GM12878 (cell line): ENCODE measurements around the gene PPL. TPM values are rescaled to one million over a fixed set of nuclear protein-coding genes. Genes with fewer than 3 reads are reported as not detected.

Experiments
- ATAC-seq: fragments of 200-7000 bp; cut with Tn5 transposase; 3 replicates; pipeline ENCODE4 v1.9.1; 2020; ENCODE audit warnings: mild to moderate bottlenecking, moderate library complexity
- BruUV-seq: library from RNA; stranded (reverse); fragments of 400-500 nt; replicated peaks from 2 replicates; lab custom pipeline; 2021; lab: Mats Ljungman, UMichigan
- CTCF ChIA-PET: fragments of 300-600 bp; sonication (Branson Sonifier 250); formaldehyde crosslinking; extraction: SDS; loops from one replicate; lab custom pipeline; 2021; ENCODE audit warnings: inconsistent platforms; lab: Yijun Ruan, JAX
- POLR2A ChIA-PET: fragments of 350-600 bp; formaldehyde crosslinking; extraction: SDS; loops from one replicate; lab custom pipeline; 2021; ENCODE audit warnings: inconsistent platforms; lab: Charles Lee
- RAD21 ChIA-PET: fragments of 300-600 bp; sonication (Branson Sonifier 250); formaldehyde crosslinking; loops from one replicate; lab custom pipeline; 2023; ENCODE audit warnings: antibody characterized with exemption; ENCODE audit not compliant: unreplicated experiment; lab: Charles Lee
- SMC1A ChIA-PET: fragments of 300-600 bp; sonication (Branson Sonifier 250); formaldehyde crosslinking; loops from one replicate; lab custom pipeline; 2023; ENCODE audit not compliant: unreplicated experiment, uncharacterized antibody; lab: Charles Lee
- DNase-seq: peaks from one replicate; pipeline ENCODE4 v3.0.0-alpha.2; 2011; ENCODE audit warnings: low read depth, low spot score
- FAIRE-seq: peaks from 3 replicates; lab custom pipeline; 2011; peaks lifted over from hg19 to GRCh38; lab: Jason Lieb, UNC
- H2AFZ ChIP-seq: 2 replicates; pipeline ENCODE4 v1.6.0; 2011; ENCODE audit warnings: low read depth, low read length, control low read depth; ENCODE audit not compliant: control insufficient read depth
- H3K27ac ChIP-seq: 2 replicates; pipeline ENCODE4 v1.5.1; 2011; ENCODE audit warnings: control low read depth; ENCODE audit not compliant: control insufficient read depth, insufficient read depth
- H3K27me3 ChIP-seq, 2 experiments: replicated peaks in 1 of 2; 2 replicates each; pipeline versions ENCODE4 v1.6.0 to v1.6.1; 2011; ENCODE audit warnings: low read length in 1 of 2; ENCODE audit not compliant: control insufficient read depth in 2 of 2, insufficient read depth in 2 of 2
- H3K36me3 ChIP-seq, 2 experiments: 2 replicates each; pipeline ENCODE4 v1.5.1; 2011; ENCODE audit warnings: low read length in 1 of 2; ENCODE audit not compliant: control insufficient read depth in 2 of 2, insufficient read depth in 2 of 2
- H3K4me1 ChIP-seq: 2 replicates; pipeline ENCODE4 v1.6.1; 2011; ENCODE audit warnings: mild to moderate bottlenecking, low read length, moderate library complexity, mixed read lengths; ENCODE audit not compliant: control insufficient read depth, insufficient read depth
- H3K4me2 ChIP-seq: 2 replicates; pipeline ENCODE4 v1.6.0; 2011; ENCODE audit warnings: control low read depth; ENCODE audit not compliant: control insufficient read depth, insufficient read depth
- H3K4me3 ChIP-seq: fragments of 200-600 bp; sonication (generic); 2 replicates; pipeline ENCODE4 v1.5.1; 2016
- H3K79me2 ChIP-seq: 2 replicates; pipeline ENCODE4 v1.6.0; 2011; ENCODE audit warnings: low read length; ENCODE audit not compliant: control insufficient read depth, insufficient read depth
- H3K9ac ChIP-seq: 2 replicates; pipeline ENCODE4 v1.8.0; 2011; ENCODE audit warnings: low read length, control low read depth, mixed read lengths; ENCODE audit not compliant: control insufficient read depth, insufficient read depth
- H3K9me3 ChIP-seq: replicated peaks from 3 replicates; pipeline ENCODE4 v1.5.1; 2011; ENCODE audit warnings: mild to moderate bottlenecking, low read length; ENCODE audit not compliant: control insufficient read depth, insufficient read depth
- H4K20me1 ChIP-seq: 2 replicates; pipeline ENCODE4 v1.6.0; 2011; ENCODE audit not compliant: control insufficient read depth, insufficient read depth
- HDAC6 ChIP-seq: fragments of 200-600 bp; sonication (generic); IDR thresholded peaks from one replicate; pipeline ENCODE4 v1.8.0; 2017; ENCODE audit warnings: antibody characterized with exemption; ENCODE audit not compliant: unreplicated experiment
- IRF4 ChIP-seq: IDR thresholded peaks from 2 replicates; pipeline ENCODE4 v1.6.1; 2011; ENCODE audit warnings: low read depth, low read length
- KAT2A ChIP-seq: conservative IDR thresholded peaks from 2 replicates; pipeline ENCODE4 v1.6.1; 2011; ENCODE audit warnings: low read depth, low read length; ENCODE audit not compliant: control insufficient read depth
- KLF5 ChIP-seq: fragments of 450-650 bp; IDR thresholded peaks from 2 replicates; pipeline ENCODE4 v1.6.1; 2014; ENCODE audit warnings: mild to moderate bottlenecking; ENCODE audit not compliant: partially characterized antibody
- MAX ChIP-seq: IDR thresholded peaks from 2 replicates; pipeline ENCODE4 v1.6.1; 2012; ENCODE audit warnings: low read depth, low read length, improper control_type of control experiment
- MEF2B ChIP-seq: fragments of 450-650 bp; IDR thresholded peaks from 2 replicates; pipeline ENCODE4 v1.6.1; 2018; ENCODE audit warnings: mild to moderate bottlenecking, moderate library complexity; ENCODE audit not compliant: partially characterized antibody, poor library complexity, severe bottlenecking
- NFYA ChIP-seq: IDR thresholded peaks from 2 replicates; pipeline ENCODE4 v1.6.1; 2011; ENCODE audit warnings: low read depth, mild to moderate bottlenecking, low read length, improper control_type of control experiment, borderline replicate concordance
- NR2C1 ChIP-seq: fragments of 450-650 bp; IDR thresholded peaks from 2 replicates; pipeline ENCODE4 v1.6.1; 2017; ENCODE audit warnings: antibody characterized with exemption, mild to moderate bottlenecking, moderate library complexity
- POLR2A ChIP-seq: IDR thresholded peaks from 2 replicates; pipeline ENCODE4 v1.6.1; 2011; ENCODE audit warnings: low read depth, mild to moderate bottlenecking, low read length
- POU2F2 ChIP-seq: IDR thresholded peaks from 3 replicates; pipeline ENCODE4 v1.6.1; 2011; ENCODE audit warnings: low read depth, mild to moderate bottlenecking, low read length, borderline replicate concordance
- SIN3A ChIP-seq: IDR thresholded peaks from 2 replicates; pipeline ENCODE4 v1.6.1; 2012; ENCODE audit warnings: low read depth, low read length, improper control_type of control experiment
- SREBF1 ChIP-seq: IDR thresholded peaks from 2 replicates; pipeline ENCODE4 v1.6.1; 2012; ENCODE audit warnings: mild to moderate bottlenecking, low read length
- TCF12 ChIP-seq: IDR thresholded peaks from 2 replicates; pipeline ENCODE4 v1.6.1; 2011; ENCODE audit warnings: low read depth, mild to moderate bottlenecking, low read length
- ZNF217 ChIP-seq: fragments of 450-650 bp; IDR thresholded peaks from 2 replicates; pipeline ENCODE4 v1.6.1; 2017; ENCODE audit warnings: antibody characterized with exemption, mild to moderate bottlenecking
- WGBS: methylation state at CpG from one replicate; pipeline ENCODE4 v1.1.6; 2016; ENCODE audit warnings: low lambda C conversion rate; ENCODE audit not compliant: insufficient replicate concordance, insufficient coverage; ENCODE audit errors: missing lambda C conversion rate; 5-methylcytosine and 5-hydroxymethylcytosine counted together
- in situ Hi-C: fragments of 300-500 bp; cut with MboI; formaldehyde crosslinking; loops from 9 replicates; pipeline ENCODE4 v1.14.3; 2018; ENCODE audit warnings: mixed read lengths
- intact Hi-C: fragments of 100-400 bp; cut with micrococcal nuclease; formaldehyde crosslinking; loops from one replicate; pipeline ENCODE4 v1.14.2; 2022; ENCODE audit not compliant: unreplicated experiment
- polyA plus RNA-seq, 11 experiments: library from polyadenylated mRNA; depleted of rRNA in 4 of 11; unstranded in 6 of 11; stranded (reverse) in 5 of 11; fragments of >200 nt; fragmentation: Nextera tagmentation in 4 of 11; fragmentation: Illumina TruSeq in 1 of 11; extraction: Ambion mirVana in 4 of 11; extraction: Trizol in 1 of 11; gene quantifications; 1 replicate in 1 of 11; 2 replicates in 10 of 11; pipeline versions ENCODE4 v1.2.1 to v1.2.3, GENCODE V29; 2011 to 2016; ENCODE audit warnings: inconsistent platforms in 2 of 11, missing spikeins in 2 of 11, low read depth in 1 of 11
- total RNA-seq, 4 experiments: library from RNA; depleted of rRNA in 3 of 4; stranded (reverse); fragments of >200 nt in 3 of 4; fragmentation: Illumina TruSeq in 1 of 4; extraction: Trizol in 1 of 4; gene quantifications; 2 replicates each; pipeline versions ENCODE4 v1.2.1 to v1.2.3, GENCODE V29; 2013 to 2021
- TF ChIP-seq, protein P1 (sequence below): fragments of 450-650 bp; IDR thresholded peaks from 2 replicates; pipeline ENCODE4 v1.6.1; 2017; ENCODE audit warnings: mild to moderate bottlenecking, moderate library complexity
- TF ChIP-seq, protein P2 (sequence below): fragments of 450-650 bp; IDR thresholded peaks from 2 replicates; pipeline ENCODE4 v1.6.1; 2017; ENCODE audit warnings: mild to moderate bottlenecking, low read depth, inconsistent platforms; ENCODE audit not compliant: poor library complexity, severe bottlenecking
- TF ChIP-seq, protein P3 (sequence below): fragments of 450-650 bp; IDR thresholded peaks from 2 replicates; pipeline ENCODE4 v1.6.1; 2017; ENCODE audit warnings: mild to moderate bottlenecking

Gene PPL
- total and polyA plus RNA-seq, 10 of the 15 experiments (the other 5 are each of a cell fraction or from before 2014, with no cell fraction given), result 0.03 to 0.47 (median 0.05) TPM; not detected in 2

GRCh38 chr16:4900750-4901149 lies 36.2 kb downstream of the PPL start:
- no peaks in the 10 kb centered on the region for H3K27me3 ChIP-seq
- H3K4me1 ChIP-seq, result no peaks in the 10 kb centered on the region
- ChIA-PET CTCF (interaction anchor here (0.6 kb wide), 1 partner anchor 351 kb away, joined by 3 read pairs; no protein-coding TSS in a partner anchor), SMC1A (no interaction called here), RAD21 (no interaction called here), POLR2A (no interaction called here)
- BruUV-seq, result no TSS peak
- H3K4me2 ChIP-seq, result no peak overlapping the region
- no peaks in the 10 kb centered on the region for H3K36me3 ChIP-seq
- 47% methylated on average over 11 of the region's 11 CpGs for WGBS
- in situ Hi-C loops (no loop called here), intact Hi-C loops (no loop called here)
- no peak overlapping the region for H3K4me3 ChIP-seq
- H4K20me1 ChIP-seq, result no peaks in the 10 kb centered on the region
- DNase-seq (no peak), ATAC-seq (no peak), FAIRE-seq (no peak)
- H3K79me2 ChIP-seq, result no peaks in the 10 kb centered on the region
- H2AFZ ChIP-seq, result no peak overlapping the region
- no peak overlapping the region for H3K27ac ChIP-seq
- no peak overlapping the region for H3K9ac ChIP-seq
- H3K9me3 ChIP-seq, result no peaks in the 10 kb centered on the region; the same call in 2 of the 3 replicates
- no peak for TF ChIP-seq HDAC6
- TF ChIP-seq, protein P1, sequence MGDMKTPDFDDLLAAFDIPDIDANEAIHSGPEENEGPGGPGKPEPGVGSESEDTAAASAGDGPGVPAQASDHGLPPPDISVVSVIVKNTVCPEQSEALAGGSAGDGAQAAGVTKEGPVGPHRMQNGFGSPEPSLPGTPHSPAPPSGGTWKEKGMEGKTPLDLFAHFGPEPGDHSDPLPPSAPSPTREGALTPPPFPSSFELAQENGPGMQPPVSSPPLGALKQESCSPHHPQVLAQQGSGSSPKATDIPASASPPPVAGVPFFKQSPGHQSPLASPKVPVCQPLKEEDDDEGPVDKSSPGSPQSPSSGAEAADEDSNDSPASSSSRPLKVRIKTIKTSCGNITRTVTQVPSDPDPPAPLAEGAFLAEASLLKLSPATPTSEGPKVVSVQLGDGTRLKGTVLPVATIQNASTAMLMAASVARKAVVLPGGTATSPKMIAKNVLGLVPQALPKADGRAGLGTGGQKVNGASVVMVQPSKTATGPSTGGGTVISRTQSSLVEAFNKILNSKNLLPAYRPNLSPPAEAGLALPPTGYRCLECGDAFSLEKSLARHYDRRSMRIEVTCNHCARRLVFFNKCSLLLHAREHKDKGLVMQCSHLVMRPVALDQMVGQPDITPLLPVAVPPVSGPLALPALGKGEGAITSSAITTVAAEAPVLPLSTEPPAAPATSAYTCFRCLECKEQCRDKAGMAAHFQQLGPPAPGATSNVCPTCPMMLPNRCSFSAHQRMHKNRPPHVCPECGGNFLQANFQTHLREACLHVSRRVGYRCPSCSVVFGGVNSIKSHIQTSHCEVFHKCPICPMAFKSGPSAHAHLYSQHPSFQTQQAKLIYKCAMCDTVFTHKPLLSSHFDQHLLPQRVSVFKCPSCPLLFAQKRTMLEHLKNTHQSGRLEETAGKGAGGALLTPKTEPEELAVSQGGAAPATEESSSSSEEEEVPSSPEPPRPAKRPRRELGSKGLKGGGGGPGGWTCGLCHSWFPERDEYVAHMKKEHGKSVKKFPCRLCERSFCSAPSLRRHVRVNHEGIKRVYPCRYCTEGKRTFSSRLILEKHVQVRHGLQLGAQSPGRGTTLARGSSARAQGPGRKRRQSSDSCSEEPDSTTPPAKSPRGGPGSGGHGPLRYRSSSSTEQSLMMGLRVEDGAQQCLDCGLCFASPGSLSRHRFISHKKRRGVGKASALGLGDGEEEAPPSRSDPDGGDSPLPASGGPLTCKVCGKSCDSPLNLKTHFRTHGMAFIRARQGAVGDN, result no peak
- no peak for TF ChIP-seq MAX
- no peak for TF ChIP-seq NR2C1
- TF ChIP-seq KAT2A, result no peak
- no peak for TF ChIP-seq TCF12
- TF ChIP-seq POLR2A, result no peak
- TF ChIP-seq, protein P2, sequence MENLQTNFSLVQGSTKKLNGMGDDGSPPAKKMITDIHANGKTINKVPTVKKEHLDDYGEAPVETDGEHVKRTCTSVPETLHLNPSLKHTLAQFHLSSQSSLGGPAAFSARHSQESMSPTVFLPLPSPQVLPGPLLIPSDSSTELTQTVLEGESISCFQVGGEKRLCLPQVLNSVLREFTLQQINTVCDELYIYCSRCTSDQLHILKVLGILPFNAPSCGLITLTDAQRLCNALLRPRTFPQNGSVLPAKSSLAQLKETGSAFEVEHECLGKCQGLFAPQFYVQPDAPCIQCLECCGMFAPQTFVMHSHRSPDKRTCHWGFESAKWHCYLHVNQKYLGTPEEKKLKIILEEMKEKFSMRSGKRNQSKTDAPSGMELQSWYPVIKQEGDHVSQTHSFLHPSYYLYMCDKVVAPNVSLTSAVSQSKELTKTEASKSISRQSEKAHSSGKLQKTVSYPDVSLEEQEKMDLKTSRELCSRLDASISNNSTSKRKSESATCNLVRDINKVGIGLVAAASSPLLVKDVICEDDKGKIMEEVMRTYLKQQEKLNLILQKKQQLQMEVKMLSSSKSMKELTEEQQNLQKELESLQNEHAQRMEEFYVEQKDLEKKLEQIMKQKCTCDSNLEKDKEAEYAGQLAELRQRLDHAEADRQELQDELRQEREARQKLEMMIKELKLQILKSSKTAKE, result no peak
- TF ChIP-seq MEF2B, result no peak
- TF ChIP-seq SREBF1, result no peak
- no peak for TF ChIP-seq IRF4
- TF ChIP-seq, protein P3, sequence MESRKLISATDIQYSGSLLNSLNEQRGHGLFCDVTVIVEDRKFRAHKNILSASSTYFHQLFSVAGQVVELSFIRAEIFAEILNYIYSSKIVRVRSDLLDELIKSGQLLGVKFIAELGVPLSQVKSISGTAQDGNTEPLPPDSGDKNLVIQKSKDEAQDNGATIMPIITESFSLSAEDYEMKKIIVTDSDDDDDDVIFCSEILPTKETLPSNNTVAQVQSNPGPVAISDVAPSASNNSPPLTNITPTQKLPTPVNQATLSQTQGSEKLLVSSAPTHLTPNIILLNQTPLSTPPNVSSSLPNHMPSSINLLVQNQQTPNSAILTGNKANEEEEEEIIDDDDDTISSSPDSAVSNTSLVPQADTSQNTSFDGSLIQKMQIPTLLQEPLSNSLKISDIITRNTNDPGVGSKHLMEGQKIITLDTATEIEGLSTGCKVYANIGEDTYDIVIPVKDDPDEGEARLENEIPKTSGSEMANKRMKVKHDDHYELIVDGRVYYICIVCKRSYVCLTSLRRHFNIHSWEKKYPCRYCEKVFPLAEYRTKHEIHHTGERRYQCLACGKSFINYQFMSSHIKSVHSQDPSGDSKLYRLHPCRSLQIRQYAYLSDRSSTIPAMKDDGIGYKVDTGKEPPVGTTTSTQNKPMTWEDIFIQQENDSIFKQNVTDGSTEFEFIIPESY, result no peak
- no peak for TF ChIP-seq NFYA
- no peak for TF ChIP-seq KLF5
- TF ChIP-seq POU2F2, result no peak
- TF ChIP-seq SIN3A, result no peak
- TF ChIP-seq ZNF217, result no peak
